Neural cell (in vitro differentiated cells): Measurements from ENCODE around the gene DPH3. TPM values are rescaled to one million over a fixed set of nuclear protein-coding genes. Genes with fewer than 3 reads are reported as not detected.
"Not testable (repeated sequence)": the region's sequence is repeated elsewhere in the genome, so short reads cannot be mapped to it uniquely, and the experiment has no call there.

Experiments used
- H2AFZ ChIP-seq: fragments of 200-600, 300-800 bp; sonication (generic), shearing (Covaris generic); 2 replicates; pipeline ENCODE4 v1.6.0; 2014; ENCODE audit warnings: low read depth, mild to moderate bottlenecking, antibody characterized with exemption, low read length, moderate library complexity
- H3F3A ChIP-seq: fragments of 200-600 bp; shearing (Covaris generic); 2 replicates; pipeline ENCODE4 v1.6.1; 2016; ENCODE audit warnings: mild to moderate bottlenecking, moderate library complexity, mixed read lengths, antibody characterized with exemption, low read length; ENCODE audit not compliant: insufficient read depth, poor library complexity, severe bottlenecking
- H3K27ac ChIP-seq: fragments of 200-600, 300-800 bp; sonication (generic), shearing (Covaris generic); 2 replicates; pipeline ENCODE4 v1.5.1; 2014; ENCODE audit warnings: mild to moderate bottlenecking, low read length, moderate library complexity
- H3K27me3 ChIP-seq: fragments of 300-800, 200-600 bp; sonication (generic), shearing (Covaris generic); 2 replicates; pipeline ENCODE4 v1.6.0; 2014; ENCODE audit warnings: mild to moderate bottlenecking, low read depth, low read length, moderate library complexity; ENCODE audit not compliant: insufficient read depth
- H3K36me3 ChIP-seq: fragments of 300-800, 200-600 bp; sonication (generic), shearing (Covaris generic); 2 replicates; pipeline ENCODE4 v1.5.1; 2014; ENCODE audit warnings: mild to moderate bottlenecking, antibody characterized with exemption, low read length, moderate library complexity; ENCODE audit not compliant: insufficient read depth
- H3K4me2 ChIP-seq: fragments of 300-800, 200-600 bp; sonication (generic), shearing (Covaris generic); 2 replicates; pipeline ENCODE4 v1.6.0; 2014; ENCODE audit warnings: mild to moderate bottlenecking, low read length
- H3K4me3 ChIP-seq: fragments of 300-800, 200-600 bp; sonication (generic), shearing (Covaris generic); 2 replicates; pipeline ENCODE4 v1.5.1; 2014; ENCODE audit warnings: mild to moderate bottlenecking, low read length, moderate library complexity
- H3K79me2 ChIP-seq: fragments of 200-600 bp; shearing (Covaris generic); replicated peaks from 2 replicates; pipeline ENCODE4 v1.6.0; 2014; ENCODE audit warnings: mild to moderate bottlenecking, low read length, moderate library complexity; ENCODE audit not compliant: insufficient read depth
- H3K9ac ChIP-seq: fragments of 300-800, 200-600 bp; sonication (generic), shearing (Covaris generic); 2 replicates; pipeline ENCODE4 v1.6.1; 2016; ENCODE audit warnings: mild to moderate bottlenecking, low read length, mixed read lengths
- H3K9me2 ChIP-seq: fragments of 200-600 bp; shearing (Covaris generic); 2 replicates; pipeline ENCODE4 v1.6.1; 2016; ENCODE audit warnings: mild to moderate bottlenecking, low read length, mixed read lengths; ENCODE audit not compliant: insufficient read depth
- H3K9me3 ChIP-seq: fragments of 200-600, 300-800 bp; sonication (generic), shearing (Covaris generic); 2 replicates; pipeline ENCODE4 v1.6.1; 2016; ENCODE audit warnings: mild to moderate bottlenecking, mixed run types, low read length, moderate library complexity, mixed read lengths
- H4K20me1 ChIP-seq: fragments of 200-600 bp; shearing (Covaris generic); 2 replicates; pipeline ENCODE4 v1.6.1; 2016; ENCODE audit warnings: mild to moderate bottlenecking, mixed run types; ENCODE audit not compliant: insufficient read depth
- CTCF ChIP-seq: fragments of 450-650 bp; IDR thresholded peaks from 2 replicates; pipeline ENCODE4 v1.5.1; 2014; ENCODE audit warnings: antibody characterized with exemption, mild to moderate bottlenecking, moderate library complexity; ENCODE audit not compliant: poor library complexity, severe bottlenecking
- EP300 ChIP-seq: fragments of 450-650 bp; conservative IDR thresholded peaks from 2 replicates; pipeline ENCODE4 v1.6.1; 2014; ENCODE audit warnings: antibody characterized with exemption, mild to moderate bottlenecking, moderate library complexity; ENCODE audit not compliant: poor library complexity, severe bottlenecking
- EZH2 ChIP-seq: fragments of 200-600, 300-800 bp; shearing (Covaris generic), sonication (generic); IDR thresholded peaks from 2 replicates; pipeline ENCODE4 v1.6.1; 2014; ENCODE audit warnings: antibody characterized with exemption, low read length, borderline replicate concordance, mild to moderate bottlenecking; ENCODE audit not compliant: insufficient read depth, poor library complexity, severe bottlenecking
- MXI1 ChIP-seq: fragments of 450-650 bp; conservative IDR thresholded peaks from 2 replicates; pipeline ENCODE4 v1.6.1; 2014; ENCODE audit warnings: antibody characterized with exemption, mild to moderate bottlenecking; ENCODE audit not compliant: poor library complexity, severe bottlenecking
- POLR2AphosphoS5 ChIP-seq: IDR thresholded peaks from 2 replicates; pipeline ENCODE4 v1.6.1; 2012
- RAD21 ChIP-seq: fragments of 450-650 bp; conservative IDR thresholded peaks from 2 replicates; pipeline ENCODE4 v1.6.1; 2014; ENCODE audit warnings: antibody characterized with exemption, mild to moderate bottlenecking, moderate library complexity
- REST ChIP-seq: IDR thresholded peaks from 2 replicates; pipeline ENCODE4 v1.6.1; 2012; ENCODE audit warnings: borderline replicate concordance
- SMC3 ChIP-seq: fragments of 450-650 bp; conservative IDR thresholded peaks from 2 replicates; pipeline ENCODE4 v1.6.1; 2014; ENCODE audit warnings: antibody characterized with exemption, mild to moderate bottlenecking, moderate library complexity; ENCODE audit not compliant: poor library complexity
- TAF1 ChIP-seq: IDR thresholded peaks from 2 replicates; pipeline ENCODE4 v1.6.1; 2012; ENCODE audit warnings: low read depth
- polyA plus RNA-seq: library from polyadenylated mRNA; depleted of rRNA; stranded (reverse); fragments of >200 nt; gene quantifications from 2 replicates; pipeline ENCODE4 v1.2.3, GENCODE V29; 2014

The DPH3 gene
- polyA plus RNA-seq, 1 donor from 2014 or later, result 38.5 TPM

GRCh38 chr3:16311960-16312451 lies 47.3 kb upstream of the DPH3 start:
- H3K4me3 ChIP-seq, result no peak overlapping the region
- H3K9me3 ChIP-seq, result no peaks in the 10 kb centered on the region
- H3K9me2 ChIP-seq, result no peaks in the 10 kb centered on the region
- H3K4me2 ChIP-seq, result no peak overlapping the region
- H4K20me1 ChIP-seq, result no peaks in the 10 kb centered on the region
- H3K27ac ChIP-seq, result no peak overlapping the region
- TF ChIP-seq CTCF (no peak), EZH2 (no peak), RAD21 (no peak), TAF1 (no peak), POLR2AphosphoS5 (no peak), SMC3 (no peak), EP300 (no peak), MXI1 (no peak), REST (no peak)
- H3K36me3 ChIP-seq, result no peaks in the 10 kb centered on the region
- no peaks in the 10 kb centered on the region for H3K27me3 ChIP-seq
- no peaks in the 10 kb centered on the region for H3K79me2 ChIP-seq
- H3F3A ChIP-seq, result no peaks in the 10 kb centered on the region
- no peak overlapping the region for H3K9ac ChIP-seq
- H2AFZ ChIP-seq, result no peak overlapping the region

- H3K79me2 ChIP-seq, H3K4me2 ChIP-seq, H3K9me3 ChIP-seq, H3K36me3 ChIP-seq, H3F3A ChIP-seq, H2AFZ ChIP-seq, H3K9me2 ChIP-seq, H3K9ac ChIP-seq, H3K27ac ChIP-seq, H4K20me1 ChIP-seq, H3K4me3 ChIP-seq, H3K27me3 ChIP-seq: not testable (repeated sequence)
Observed at GRCh38 chr3:16310486-16310885, 45.7 kb upstream of the DPH3 start.

GRCh38 chr3:16309558-16309957 lies 44.8 kb upstream of the DPH3 start:
- no peaks in the 10 kb centered on the region for H4K20me1 ChIP-seq
- no peak overlapping the region for H2AFZ ChIP-seq
- H3K36me3 ChIP-seq, result no peaks in the 10 kb centered on the region
- no peak overlapping the region for H3K4me3 ChIP-seq
- no peaks in the 10 kb centered on the region for H3K9me3 ChIP-seq
- no peaks in the 10 kb centered on the region for H3K9me2 ChIP-seq
- no peaks in the 10 kb centered on the region for H3F3A ChIP-seq
- no peaks in the 10 kb centered on the region for H3K27me3 ChIP-seq
- no peak overlapping the region for H3K9ac ChIP-seq
- TF ChIP-seq CTCF (no peak), SMC3 (no peak), TAF1 (no peak), MXI1 (no peak), EP300 (no peak), RAD21 (no peak), POLR2AphosphoS5 (no peak), EZH2 (no peak), REST (no peak)
- no peaks in the 10 kb centered on the region for H3K79me2 ChIP-seq
- no peak overlapping the region for H3K4me2 ChIP-seq
- no peak overlapping the region for H3K27ac ChIP-seq
